Fibroblast of lung (primary cell): Measurements from ENCODE around the gene TGOLN2. TPM values are rescaled to one million over a fixed set of nuclear protein-coding genes. Genes with fewer than 3 reads are reported as not detected.
A peak's percentile ranks its signal among the peaks of the same experiment; 100 is the strongest.

Experiments
- DNase-seq, 2 donors: peaks; one replicate each; pipeline versions ENCODE4 v3.0.0 to v3.0.0-alpha.2; 2010; ENCODE audit warnings: low read depth in 2 of 2
- H2AFZ ChIP-seq: 2 replicates; pipeline ENCODE4 v1.5.1; 2012; ENCODE audit warnings: low read length, control low read depth, inconsistent platforms
- H3K27ac ChIP-seq: 2 replicates; pipeline ENCODE4 v1.5.1; 2011; ENCODE audit warnings: low read length, control low read depth; ENCODE audit not compliant: insufficient read depth
- H3K27me3 ChIP-seq: 2 replicates; pipeline ENCODE4 v1.5.1; 2011; ENCODE audit warnings: mild to moderate bottlenecking, low read length; ENCODE audit not compliant: control insufficient read depth, insufficient read depth
- H3K36me3 ChIP-seq: 2 replicates; pipeline ENCODE4 v1.5.1; 2011; ENCODE audit warnings: low read length; ENCODE audit not compliant: control insufficient read depth, insufficient read depth
- H3K4me1 ChIP-seq: 2 replicates; pipeline ENCODE4 v1.5.1; 2011; ENCODE audit warnings: low read length; ENCODE audit not compliant: control insufficient read depth, insufficient read depth; ENCODE audit errors: extremely low read depth
- H3K4me2 ChIP-seq: 2 replicates; pipeline ENCODE4 v1.5.1; 2011; ENCODE audit warnings: low read length, control low read depth; ENCODE audit not compliant: insufficient read depth; ENCODE audit errors: extremely low read depth
- H3K4me3 ChIP-seq, 4 experiments: fragments of 200-600 bp in 1 of 4; sonication (generic) in 1 of 4; replicated peaks in 1 of 4; 2 replicates each; pipeline ENCODE4 v1.5.1; 2011 to 2016; ENCODE audit warnings: low read length in 4 of 4, low read depth in 3 of 4, mild to moderate bottlenecking in 3 of 4, control low read depth in 2 of 4, inconsistent platforms in 1 of 4, mixed read lengths in 1 of 4; ENCODE audit not compliant: insufficient read depth in 1 of 4; ENCODE audit errors: control extremely low read depth in 1 of 4
- H3K79me2 ChIP-seq: 2 replicates; pipeline ENCODE4 v1.5.1; 2012; ENCODE audit warnings: mild to moderate bottlenecking, low read length, inconsistent platforms; ENCODE audit not compliant: control insufficient read depth, insufficient read depth
- H3K9ac ChIP-seq: 2 replicates; pipeline ENCODE4 v1.5.1; 2011; ENCODE audit warnings: mild to moderate bottlenecking, low read length, control low read depth; ENCODE audit not compliant: insufficient read depth
- H3K9me3 ChIP-seq: 2 replicates; pipeline ENCODE4 v1.5.1; 2012; ENCODE audit warnings: low read depth, low read length; ENCODE audit not compliant: control insufficient read depth, insufficient read depth
- H4K20me1 ChIP-seq: 2 replicates; pipeline ENCODE4 v1.5.1; 2011; ENCODE audit warnings: low read length; ENCODE audit not compliant: control insufficient read depth, insufficient read depth; ENCODE audit errors: extremely low read depth
- CTCF ChIP-seq, 2 donors: IDR thresholded peaks in 1 of 2; conservative IDR thresholded peaks in 1 of 2; 1 replicate in 1 of 2; 2 replicates in 1 of 2; pipeline ENCODE4 v1.5.1; 2011 to 2012; ENCODE audit warnings: low read length in 2 of 2, control low read depth in 1 of 2, inconsistent platforms in 1 of 2, low read depth in 1 of 2, mild to moderate bottlenecking in 1 of 2
- EZH2 ChIP-seq: IDR thresholded peaks from 2 replicates; pipeline ENCODE4 v1.5.1; 2012; ENCODE audit warnings: low read length, control low read depth, mild to moderate bottlenecking; ENCODE audit errors: missing control alignments
- polyA plus RNA-seq, 2 donors: library from polyadenylated mRNA; depleted of rRNA in 1 of 2; stranded (reverse) in 1 of 2; unstranded in 1 of 2; fragments of >200 nt; gene quantifications; 2 replicates each; pipeline ENCODE4 v1.2.1, GENCODE V29; 2011 to 2012; ENCODE audit warnings: missing spikeins in 1 of 2
- total RNA-seq: library from RNA; depleted of rRNA; stranded (reverse); fragments of >200 nt; gene quantifications from 2 replicates; pipeline ENCODE4 v1.2.1, GENCODE V29; 2014

The TGOLN2 gene
- total and polyA plus RNA-seq, 2 donors (not counting 1 experiment from before 2014, with no cell fraction given) = 112 to 130 TPM

GRCh38 chr2:85281553-85281952 is 46.2 kb downstream of the TGOLN2 start:
- TF ChIP-seq CTCF (conservative IDR thresholded peaks at IDR 0.05 in 1 of 2, IDR thresholded peaks at IDR 0.05 in 1 of 2; ENCODE audit: low read depth in 1 of 2, low read length in 2 of 2) (no peak), EZH2 (no peak)
- Histone ChIP-seq H3K36me3 (no peaks in the 10 kb centered on the region), H3K27me3 (no peaks in the 10 kb centered on the region), H3K9me3 (no peaks in the 10 kb centered on the region), H3K27ac (no peak overlapping the region), H2AFZ (no peak overlapping the region), H3K4me1 (peaks cover 21% of the 10 kb centered on the region), H3K9ac (no peak overlapping the region), H3K4me2 (no peak overlapping the region), H3K4me3 (no peak overlapping the region), H4K20me1 (no peaks in the 10 kb centered on the region), H3K79me2 (no peaks in the 10 kb centered on the region)
- DNase-seq = no peak

- peak overlapping the region; percentile 51 for H3K27ac ChIP-seq
- H3K27me3 ChIP-seq = no peaks in the 10 kb centered on the region
- no peak overlapping the region for H3K9ac ChIP-seq
- peak overlapping the region; percentile 76 for H3K4me2 ChIP-seq
- H2AFZ ChIP-seq = no peak overlapping the region
- H3K36me3 ChIP-seq = no peaks in the 10 kb centered on the region
- no peaks in the 10 kb centered on the region for H3K79me2 ChIP-seq
- peak; percentile 52 to 87 for DNase-seq
- TF ChIP-seq CTCF (conservative IDR thresholded peaks at IDR 0.05 in 1 of 2, IDR thresholded peaks at IDR 0.05 in 1 of 2; ENCODE audit: low read depth in 1 of 2, low read length in 2 of 2) (no peak), EZH2 (no peak)
- no peaks in the 10 kb centered on the region for H4K20me1 ChIP-seq
- peaks cover 31% of the 10 kb centered on the region for H3K4me1 ChIP-seq
- no peaks in the 10 kb centered on the region for H3K9me3 ChIP-seq
- peak overlapping the region in 2 of 4 experiments; percentile 5 to 16 for H3K4me3 ChIP-seq
These were observed 49.4 kb downstream of the TGOLN2 start for GRCh38 chr2:85278361-85278760.

- no peak overlapping the region for H3K9ac ChIP-seq
- peak; percentile 78 for DNase-seq
- peak overlapping the region; percentile 51 for H3K27ac ChIP-seq
- peak overlapping the region; percentile 76 for H3K4me2 ChIP-seq
- peak overlapping the region in 2 of 4 experiments; percentile 16 to 38 for H3K4me3 ChIP-seq
- H3K36me3 ChIP-seq = no peaks in the 10 kb centered on the region
- no peaks in the 10 kb centered on the region for H3K27me3 ChIP-seq
- H3K79me2 ChIP-seq = no peaks in the 10 kb centered on the region
- H3K4me1 ChIP-seq = peaks cover 31% of the 10 kb centered on the region
- no peaks in the 10 kb centered on the region for H3K9me3 ChIP-seq
- H4K20me1 ChIP-seq = no peaks in the 10 kb centered on the region
- TF ChIP-seq EZH2 (no peak), CTCF (conservative IDR thresholded peaks at IDR 0.05 in 1 of 2, IDR thresholded peaks at IDR 0.05 in 1 of 2; ENCODE audit: low read depth in 1 of 2, low read length in 2 of 2) (no peak)
- no peak overlapping the region for H2AFZ ChIP-seq
These were observed 50.2 kb downstream of the TGOLN2 start for GRCh38 chr2:85277416-85278158.
